Measurements from ENCODE around the gene CCNY.
A peak's percentile ranks its signal among the peaks of the same experiment; 100 is the strongest.

The CCNY gene

DNA sequence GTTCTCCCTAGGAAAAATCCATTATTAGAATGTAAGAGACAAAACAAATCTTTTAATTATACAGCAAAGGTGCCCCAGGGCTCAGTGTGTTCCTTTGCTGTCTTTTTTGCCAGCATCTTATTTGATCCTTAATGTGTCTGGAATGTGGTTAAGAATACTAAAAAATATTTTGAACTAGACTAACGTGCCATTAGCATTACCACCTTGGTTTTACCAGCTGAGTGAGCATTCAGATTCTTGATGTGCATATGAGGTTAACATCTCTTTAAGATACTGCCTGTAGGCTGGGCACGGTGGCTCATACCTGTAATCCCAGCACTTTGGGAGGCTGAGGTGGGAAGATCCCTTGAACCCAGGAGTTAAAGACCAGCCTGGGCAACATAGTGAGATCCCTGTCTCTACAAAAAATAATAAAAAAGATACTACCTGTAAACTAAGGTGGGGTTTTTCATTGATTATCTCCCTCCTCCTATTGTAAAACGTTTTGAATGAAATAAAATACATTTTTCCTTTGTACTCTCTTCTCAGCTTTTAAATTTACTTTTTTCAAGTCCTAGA lies 96.6 kb downstream of the CCNY start:
- no peak for DNase-seq

DNA sequence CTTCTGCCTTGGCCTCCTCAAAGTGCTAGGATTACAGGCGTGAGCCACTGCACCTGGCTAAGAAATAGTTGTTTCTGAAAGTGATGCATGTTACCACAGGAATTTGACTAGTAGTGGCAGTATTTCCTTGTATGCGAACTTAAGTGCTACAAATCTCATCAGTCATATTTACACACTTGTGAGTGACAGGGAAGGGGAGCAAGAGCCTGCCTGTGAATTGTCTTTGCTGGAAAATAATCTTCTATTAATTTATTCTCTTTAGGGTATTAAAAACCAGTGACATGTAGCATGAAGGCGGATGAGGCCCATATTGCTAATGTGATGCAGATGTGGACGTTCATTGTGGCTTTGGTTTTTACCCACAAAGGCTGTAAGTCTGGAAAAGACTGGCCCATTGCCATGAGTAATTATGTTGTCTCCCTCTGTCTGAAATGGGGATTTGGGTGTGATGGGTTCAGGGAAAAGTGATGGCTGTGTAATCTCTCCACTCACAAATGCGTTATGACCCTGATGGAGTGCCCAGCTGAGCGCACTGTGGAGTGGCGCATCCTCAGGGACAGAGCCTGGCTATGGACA lies 97.6 kb downstream of the CCNY start:
- DNase-seq, result peak; percentile 96

DNA sequence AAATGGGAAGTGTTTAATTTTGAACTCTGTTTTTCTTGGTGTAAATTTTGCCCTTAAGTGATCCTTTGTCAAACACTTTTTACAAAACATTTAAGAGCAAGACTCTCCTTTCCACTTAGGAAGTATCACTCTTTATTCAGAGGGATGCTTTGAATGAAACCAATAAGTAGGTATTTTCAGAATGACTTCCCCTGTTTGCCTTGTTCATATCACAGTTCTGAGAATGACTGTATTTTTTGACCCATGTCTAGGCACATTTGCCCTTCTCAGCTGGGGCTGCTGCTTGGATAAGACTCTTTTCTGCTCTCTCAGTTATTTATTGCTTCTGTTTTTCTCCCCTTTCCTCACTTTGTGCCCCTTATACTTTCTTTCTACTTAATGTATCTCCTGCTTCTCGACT lies 98.2 kb downstream of the CCNY start:
- no peak for DNase-seq

DNA sequence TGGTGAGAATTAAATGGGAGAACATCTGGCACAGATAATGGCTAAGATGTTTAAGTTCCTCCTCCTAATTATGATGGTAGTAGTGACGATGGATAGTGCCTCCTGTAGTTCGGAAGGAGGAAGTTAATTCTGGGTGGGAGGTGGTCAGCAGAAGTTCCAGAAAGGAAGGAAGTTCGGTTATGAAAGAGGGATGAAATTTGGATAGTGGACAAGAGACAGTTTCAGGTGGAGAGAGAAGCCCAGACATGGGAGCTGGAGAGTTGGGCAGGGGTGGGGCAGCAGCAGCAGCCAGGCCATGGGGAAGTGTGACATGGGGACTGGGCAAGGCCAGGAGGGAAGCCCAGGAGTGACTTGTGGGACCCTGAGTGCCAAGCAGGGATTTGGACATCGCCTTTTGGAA lies 99.5 kb downstream of the CCNY start:
- DNase-seq, result no peak

DNA sequence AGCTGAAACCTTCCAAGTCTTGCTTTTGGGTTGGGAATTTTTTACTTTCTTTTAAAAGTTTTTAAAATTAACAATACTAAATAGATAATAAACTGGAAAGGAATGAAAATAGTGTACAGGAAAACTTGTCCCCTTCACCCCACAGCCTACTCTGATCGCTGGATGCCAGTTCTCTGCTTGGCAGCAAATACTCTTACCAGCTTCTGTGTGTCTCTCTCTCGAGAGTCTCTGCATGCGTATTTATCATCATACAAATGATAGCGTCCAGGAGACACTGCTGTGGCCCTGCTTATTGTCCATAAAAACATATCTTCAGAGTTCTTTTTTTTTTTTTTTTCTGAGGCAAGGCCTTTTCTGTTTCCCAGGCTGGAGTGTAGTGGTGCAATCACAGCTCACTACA lies 101.5 kb downstream of the CCNY start:
- no peak for DNase-seq

DNA sequence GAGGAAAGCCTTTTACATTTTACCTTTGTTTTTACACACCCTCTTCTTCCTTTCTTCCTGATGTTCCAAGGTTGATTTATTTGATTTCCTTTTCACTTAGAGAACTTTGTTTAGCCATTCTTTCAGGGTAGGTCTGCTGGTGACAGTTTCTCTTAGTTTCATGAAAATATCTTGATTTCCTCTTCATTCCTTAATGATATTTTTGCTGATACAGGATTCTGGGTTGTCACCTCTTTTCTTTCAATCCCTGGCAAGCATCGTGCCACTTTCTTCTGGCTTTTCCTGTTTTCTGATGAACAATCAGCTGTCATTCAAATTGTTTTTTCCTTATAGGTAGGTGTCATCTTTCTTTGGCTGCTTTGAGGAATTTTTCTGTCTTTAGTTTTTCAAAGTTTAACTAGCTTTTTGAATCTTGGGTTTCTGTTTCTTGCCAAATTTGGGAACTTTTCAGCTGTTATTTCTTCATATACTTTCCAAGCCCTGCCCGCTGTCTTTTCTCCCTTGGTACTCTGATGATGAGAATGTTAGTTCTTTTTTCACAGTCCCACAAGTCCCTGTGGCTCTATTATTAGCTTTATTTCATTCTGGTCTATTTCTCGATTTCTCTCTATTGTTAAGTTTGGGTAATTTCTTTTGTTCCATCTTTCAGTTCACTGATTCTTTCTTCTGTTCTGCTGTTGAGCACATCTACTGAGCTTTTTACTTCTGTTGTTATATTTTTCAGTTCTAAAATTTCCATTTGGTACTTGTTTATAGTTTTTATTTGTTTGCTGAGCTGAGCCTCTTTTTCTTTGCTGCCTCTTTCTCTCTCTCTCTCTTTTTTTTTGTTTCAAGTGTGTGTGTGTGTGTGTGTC lies 102.6 kb downstream of the CCNY start:
- no peak for DNase-seq

DNA sequence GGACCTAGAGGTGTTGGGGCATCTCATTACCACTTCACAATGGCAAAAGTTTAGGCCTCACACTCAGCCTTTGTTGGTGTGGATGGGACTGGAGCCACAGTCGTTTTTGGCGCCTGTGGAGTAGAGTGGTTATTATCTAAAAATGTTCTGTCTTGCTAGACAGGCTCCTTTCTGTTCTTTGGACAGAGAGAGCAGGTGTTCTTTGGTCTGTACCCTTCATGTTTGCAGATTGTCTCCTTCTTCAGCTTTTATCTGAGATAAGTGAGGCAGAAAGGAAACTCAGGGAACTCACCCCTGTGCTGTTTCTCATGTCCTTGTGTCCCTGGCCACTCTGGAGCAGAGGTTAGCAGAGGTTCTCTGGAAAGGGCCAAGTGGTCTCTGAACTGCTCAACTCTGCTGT lies 103.7 kb downstream of the CCNY start:
- DNase-seq, result no peak

DNA sequence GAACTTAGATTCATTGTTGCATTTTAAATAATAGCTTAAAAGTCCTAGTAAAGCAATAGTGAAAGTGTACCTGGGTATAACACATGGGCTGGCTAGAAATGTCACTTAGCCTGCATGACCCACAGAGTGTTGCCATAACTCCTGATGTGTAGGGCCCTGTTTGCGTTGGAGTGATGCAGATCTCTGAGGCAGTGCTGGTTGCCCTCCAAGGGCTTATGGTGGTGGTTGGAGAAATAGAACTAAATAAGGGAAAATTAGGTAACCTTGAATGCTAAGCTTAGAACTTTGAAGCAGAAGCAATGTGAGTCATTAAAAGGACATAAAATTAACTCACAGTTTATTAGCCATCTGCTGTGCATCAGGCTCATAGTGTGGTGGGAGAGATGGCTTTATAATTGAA lies 105.7 kb downstream of the CCNY start:
- DNase-seq, result no peak

DNA sequence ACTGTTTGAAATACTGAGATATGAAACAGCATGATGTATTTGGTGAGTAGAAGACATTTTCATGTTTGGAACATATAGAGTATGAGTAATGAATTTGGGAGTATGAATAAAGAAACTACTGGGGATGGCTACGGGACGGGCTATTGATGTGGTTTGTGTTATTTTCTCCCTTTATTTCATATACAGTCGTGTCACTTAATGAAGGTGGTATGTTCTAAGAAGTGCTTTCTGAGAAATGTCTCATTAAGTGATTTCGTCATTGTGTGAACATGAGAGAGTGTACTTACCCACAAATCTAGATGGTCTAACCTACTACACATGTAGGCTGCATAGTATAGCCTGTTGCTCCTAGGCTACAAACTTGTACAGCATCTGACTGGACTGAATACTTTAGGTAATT lies 106.3 kb downstream of the CCNY start:
- DNase-seq, result no peak

DNA sequence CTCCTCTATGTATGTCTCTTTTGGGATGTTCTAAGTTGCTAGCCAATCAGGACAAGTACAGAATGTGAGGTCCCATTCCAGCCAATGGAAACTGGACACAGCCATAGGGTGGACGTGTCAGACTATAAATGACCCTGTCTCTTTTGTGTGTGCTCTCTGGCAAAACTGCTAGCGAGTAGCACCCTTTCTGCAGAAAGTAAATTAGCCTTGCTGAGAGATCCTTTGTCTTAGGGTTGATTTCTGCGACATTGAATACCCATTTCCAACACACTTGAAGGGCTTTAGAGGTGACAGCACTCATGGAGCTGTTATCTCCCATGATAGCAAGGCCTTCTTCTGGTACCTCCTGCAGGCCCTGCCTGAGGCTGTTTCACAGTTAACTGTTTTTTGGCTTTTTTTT lies 107.5 kb downstream of the CCNY start:
- DNase-seq, result no peak

DNA sequence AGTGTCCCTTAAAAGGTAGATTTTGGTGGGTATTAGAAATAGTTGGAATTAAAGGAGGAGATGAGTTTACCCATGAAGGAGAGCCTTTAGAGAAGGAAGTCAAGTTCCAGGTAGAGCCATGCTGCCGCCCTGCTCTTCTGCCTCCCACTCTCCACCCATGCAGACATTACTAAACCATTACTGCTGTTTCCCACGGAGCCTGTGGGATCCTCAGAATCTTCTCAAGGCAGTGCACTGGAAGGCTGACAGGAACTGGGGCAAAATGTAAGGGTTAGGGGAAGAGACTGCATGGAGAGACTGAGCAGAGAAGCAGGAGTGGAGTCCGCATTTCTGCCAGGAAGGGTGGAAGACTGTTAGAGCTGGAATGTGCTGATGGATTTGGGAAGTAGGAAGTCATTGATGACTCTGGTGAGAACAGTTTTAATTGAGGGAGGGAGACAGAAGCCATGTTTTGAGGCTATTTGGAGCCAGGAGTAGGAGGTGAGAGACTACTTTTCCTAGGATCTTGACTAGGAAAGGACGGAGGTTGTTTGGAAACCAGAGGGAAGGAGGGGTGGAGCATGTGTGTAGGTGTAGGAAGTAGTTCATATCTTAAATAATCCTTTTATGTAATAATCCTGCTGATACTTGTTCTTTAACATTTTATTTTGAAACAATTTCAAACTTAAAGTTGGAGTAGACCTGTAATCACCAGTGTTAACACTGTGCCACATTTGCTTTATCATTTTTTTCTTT lies 109.0 kb downstream of the CCNY start:
- DNase-seq, result no peak

DNA sequence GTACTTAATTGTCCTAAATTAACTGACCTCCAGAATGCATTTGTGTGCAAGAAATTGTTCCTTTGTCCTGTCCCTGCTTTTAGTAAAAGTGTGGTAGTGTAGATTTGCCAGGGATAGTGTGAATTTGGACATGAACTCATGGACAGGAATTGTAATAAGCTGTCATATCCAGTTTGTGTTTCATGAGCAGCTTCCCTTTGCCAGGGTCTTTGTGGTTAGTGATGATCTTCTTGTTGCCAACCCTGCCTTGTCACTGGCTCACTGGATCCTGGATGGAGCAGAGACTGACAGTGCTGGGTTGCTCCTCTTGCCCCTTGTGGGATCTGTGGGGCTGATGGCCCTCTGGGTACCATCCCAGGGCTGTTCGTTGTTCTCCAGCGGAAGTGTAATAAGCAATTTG lies 110.1 kb downstream of the CCNY start:
- DNase-seq, result no peak

DNA sequence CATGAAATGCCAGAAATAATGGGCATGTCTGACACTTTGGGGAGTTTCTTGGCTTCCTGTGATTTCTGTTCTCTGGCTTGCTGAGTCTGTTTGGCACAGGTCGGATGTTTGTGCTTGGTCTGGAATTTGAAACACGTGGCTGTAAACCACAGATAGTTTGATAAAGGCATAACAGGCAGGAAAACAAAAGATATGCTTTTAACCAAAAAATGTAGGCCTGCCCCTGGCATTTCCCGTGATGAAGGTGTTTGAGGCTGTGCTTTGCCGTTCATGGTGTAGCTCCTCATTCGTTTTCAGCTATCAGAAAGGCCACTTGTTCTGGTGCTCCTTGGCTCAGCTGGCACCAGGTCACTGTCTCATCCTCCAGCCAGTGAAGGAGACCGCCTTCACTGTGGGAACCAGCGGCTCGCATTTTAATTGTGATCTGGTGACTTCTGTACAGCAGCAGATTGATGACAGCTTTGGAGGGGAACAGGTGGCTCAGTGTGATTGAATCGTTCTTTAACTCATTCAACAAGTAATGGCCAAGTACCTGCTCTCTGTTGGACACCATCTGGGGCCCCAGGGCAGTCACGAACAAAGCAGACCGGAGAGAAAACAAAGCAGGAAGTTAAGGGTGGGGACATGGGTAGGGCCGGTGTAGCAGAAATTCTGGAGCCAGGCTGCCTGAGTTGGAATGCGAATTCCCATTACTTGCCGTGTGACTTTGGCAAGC lies 111.5 kb downstream of the CCNY start:
- DNase-seq, result peak; percentile 42

DNA sequence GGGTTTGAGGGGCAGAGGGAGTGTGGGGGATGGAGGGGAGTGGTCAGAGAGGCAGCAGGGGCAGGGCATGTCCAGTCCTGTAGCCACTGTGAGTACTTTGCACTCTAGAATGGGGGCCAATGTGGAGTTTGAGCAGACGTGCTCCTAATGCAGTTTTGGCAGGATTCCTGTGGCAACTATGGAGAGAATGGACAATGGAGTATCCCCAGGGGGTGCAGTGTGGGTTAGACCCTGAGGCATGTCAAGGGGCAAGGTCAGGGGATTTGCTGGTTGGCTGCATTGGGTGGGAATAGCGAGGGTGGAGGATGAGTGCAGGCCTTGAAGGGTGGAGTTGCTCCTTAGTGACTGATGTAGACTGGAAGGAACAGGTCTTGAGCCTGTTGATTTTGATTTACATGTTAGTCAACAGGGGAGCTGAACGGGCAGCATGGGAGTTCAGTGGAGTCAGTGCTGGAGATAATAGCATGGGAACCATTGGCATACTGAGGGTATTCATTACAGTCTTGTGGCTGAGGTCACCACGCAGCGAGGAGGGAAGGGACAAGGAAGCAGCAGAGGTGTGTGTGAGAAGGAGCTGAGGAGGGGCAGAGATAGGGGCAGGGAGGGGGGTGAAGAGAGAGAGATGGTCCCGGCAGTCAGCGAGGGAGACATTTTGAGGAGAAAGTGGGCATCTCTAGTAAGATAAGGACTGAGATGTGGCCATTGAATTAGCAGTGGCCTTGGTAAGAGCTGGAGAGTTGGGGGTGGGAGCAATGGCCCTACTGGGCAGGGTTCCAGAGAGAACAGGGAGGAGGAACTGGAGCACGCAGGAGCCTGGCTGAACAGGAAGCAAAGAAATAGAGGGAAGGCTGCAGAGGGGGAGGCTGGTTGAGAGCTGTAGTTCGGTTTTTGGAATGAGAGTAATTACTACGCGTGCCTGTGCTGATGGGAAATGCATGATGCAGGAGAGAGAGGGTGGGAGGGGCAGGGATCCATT lies 112.7 kb downstream of the CCNY start:
- no peak for DNase-seq

DNA sequence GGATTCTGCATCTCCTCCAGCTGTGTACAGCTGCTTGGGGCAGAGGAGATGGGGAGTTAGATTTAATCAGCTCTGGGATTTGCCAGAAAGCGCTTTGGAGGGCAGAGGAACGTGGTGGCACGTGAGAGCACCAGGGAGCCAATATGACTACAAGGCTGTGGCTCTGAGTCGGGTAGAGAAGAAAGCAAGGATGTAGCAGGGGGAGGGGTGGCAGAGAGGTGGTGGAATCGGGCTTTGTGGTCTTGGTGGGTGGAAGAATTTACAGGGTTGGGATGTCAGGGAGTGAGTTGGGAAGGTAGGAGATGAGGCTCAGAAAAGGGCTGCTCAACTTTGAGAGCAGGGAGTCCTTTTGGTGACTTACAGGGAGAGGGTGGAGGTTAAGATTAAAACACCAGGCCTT lies 113.6 kb downstream of the CCNY start:
- DNase-seq, result no peak

DNA sequence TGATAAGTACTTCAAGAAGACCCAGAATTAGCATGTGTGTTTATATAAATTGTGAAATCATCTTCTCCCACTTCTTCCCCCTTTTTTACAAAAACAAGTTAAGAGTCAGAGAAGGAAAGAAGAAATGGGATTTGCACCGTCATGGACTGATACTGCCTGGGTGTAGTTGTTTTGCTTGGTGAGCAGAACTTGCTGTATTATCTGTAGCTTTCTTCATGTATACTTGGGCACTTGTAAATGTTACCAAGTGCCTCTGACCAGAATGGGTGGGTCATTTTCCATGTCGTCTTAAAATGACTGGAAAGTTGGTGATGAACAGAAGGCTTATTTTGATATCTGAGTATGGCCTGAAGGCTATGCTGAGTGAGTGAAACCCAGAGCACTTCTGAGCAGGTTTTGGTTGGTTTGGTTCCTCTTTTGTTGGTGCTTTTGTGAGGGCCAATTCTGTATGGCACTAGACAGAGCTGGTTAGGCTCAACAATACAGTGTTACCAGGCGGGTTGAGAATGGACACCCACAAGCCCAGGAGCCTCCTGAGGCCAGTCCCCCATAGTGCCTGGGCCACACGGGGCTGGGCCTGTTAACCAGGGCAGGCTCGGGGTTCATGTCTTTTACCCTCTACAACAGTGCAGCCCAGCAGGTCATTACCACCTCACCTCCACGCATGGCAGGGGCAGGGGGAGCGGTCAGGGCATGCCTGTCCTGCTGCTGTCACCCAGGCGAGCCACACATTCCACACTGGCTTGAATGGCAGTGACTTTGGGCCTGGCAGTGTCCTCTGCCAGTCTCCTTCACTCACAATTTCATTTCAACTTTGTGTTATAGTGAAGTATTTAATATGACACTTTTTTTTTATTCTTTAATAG lies 115.1 kb downstream of the CCNY start:
- DNase-seq, result no peak

DNA sequence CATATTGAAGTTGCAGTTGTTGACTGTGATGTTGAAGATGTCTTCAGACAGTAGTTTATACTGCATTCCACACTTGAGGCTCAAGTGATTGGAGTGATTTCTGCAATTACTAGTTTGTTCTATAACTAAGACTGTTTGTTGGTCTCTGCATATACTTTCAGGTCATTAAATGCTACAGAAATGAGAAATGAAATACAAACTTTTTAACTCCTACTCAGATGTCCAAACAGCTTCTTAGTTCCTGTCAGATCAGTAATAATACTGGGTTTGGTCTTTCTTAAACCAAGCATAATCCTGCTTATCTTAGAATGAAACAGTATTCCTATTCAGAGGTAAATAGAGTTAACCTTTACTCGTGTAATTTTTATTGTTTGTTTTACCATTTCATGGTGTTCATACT lies 115.9 kb downstream of the CCNY start:
- no peak for DNase-seq

DNA sequence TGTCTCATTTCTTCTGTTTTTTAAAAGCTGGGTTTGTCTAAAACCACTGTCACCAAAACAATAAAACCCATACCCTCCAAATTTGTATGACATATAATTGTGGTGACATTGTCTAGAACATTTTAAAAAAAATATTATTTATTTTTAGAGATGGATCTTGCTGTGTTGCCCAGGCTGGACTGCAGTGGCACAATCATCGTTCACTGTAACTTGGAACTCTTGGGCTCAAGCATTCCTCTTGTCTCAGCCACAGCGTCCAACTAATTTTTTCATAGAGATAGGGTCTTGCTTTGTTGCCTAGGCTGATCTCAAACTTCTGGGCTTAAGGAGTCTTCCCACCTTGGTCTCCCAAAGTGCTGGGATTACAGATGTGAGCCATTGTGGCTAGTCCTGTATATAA lies 116.5 kb downstream of the CCNY start:
- no peak for DNase-seq

DNA sequence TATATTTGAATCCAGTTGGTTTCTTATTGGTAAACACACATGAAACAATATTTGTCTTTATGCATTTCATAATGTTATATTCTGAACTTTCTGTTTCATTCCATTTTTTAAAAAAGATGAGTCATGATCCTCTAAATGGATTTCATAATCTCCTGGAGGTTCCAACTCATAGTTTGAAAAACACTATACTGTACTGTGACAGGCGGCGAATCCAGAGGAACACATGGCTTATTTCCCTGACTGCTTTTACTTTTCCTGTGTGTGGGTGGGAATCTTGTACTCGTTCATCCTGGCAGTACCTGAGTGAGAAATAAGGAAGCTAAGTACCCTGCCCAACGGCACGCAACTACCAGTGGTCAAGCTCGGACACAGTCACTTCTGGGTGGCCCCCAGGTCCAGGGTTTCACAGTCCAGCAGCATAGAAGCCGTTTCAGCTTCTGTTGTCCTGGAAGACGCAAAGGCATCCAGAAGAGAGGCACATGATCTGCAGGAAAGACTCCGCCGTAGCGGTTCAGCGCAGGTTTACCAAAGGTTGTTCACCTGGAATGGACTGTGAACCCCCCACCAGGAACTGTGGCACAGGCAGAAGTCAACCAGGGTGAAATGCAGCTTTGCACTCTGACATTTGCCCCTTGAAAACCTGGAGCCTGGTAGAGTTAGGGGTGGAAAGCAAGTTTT lies 117.7 kb downstream of the CCNY start:
- peak; percentile 60 for DNase-seq

DNA sequence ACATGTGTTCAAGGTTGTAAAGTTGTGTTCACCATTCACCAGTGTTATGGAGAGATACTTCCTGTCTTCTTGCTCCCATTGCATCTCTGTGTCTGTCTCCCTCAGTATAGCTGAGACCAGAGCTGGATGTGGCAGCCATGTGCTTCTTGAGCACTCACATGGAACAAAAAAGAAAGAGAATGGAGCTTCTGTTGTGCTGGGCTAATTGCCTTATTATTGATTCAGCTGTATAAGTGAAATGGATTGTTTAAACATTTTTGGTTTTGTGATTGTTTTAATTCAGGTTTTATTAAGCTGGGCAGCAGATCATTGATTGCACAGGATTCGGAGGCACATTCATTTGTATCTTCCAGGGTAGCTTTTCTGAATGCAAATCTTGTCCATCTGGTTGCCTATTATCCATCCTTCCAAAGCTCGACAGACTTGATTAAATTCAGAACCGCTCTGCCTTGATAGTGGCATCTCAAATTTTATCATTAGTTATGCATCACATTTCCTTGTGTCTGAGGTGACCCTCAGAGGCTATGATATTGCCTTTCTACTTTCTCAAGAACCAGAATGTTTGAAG lies 119.9 kb downstream of the CCNY start:
- DNase-seq, result no peak
